ENCODE data around the gene SULT1A2.

The SULT1A2 gene

GRCh38 chr16:28572696-28573510 lies 23.9 kb downstream of the SULT1A2 start:
- no peak for TF ChIP-seq CTCF (IDR thresholded peaks at IDR 0.05; ENCODE audit: insufficient read depth, missing control alignments)
- FAIRE-seq (no peak), DNase-seq (ENCODE audit: insufficient read length, low spot score) (no peak)

GRCh38 chr16:28569968-28570752 lies 26.7 kb downstream of the SULT1A2 start:
- FAIRE-seq = no peak

GRCh38 chr16:28569021-28569420 lies 27.8 kb downstream of the SULT1A2 start:
- no peak for TF ChIP-seq CTCF (IDR thresholded peaks at IDR 0.05; ENCODE audit: insufficient read depth, missing control alignments)
- DNase-seq (ENCODE audit: insufficient read length, low spot score) (no peak), FAIRE-seq (no peak)

More at GRCh38 chr16:28569968-28570752, 26.7 kb downstream of the SULT1A2 start:
- no peak for TF ChIP-seq CTCF (IDR thresholded peaks at IDR 0.05; ENCODE audit: insufficient read depth, missing control alignments)
- no peak for DNase-seq (ENCODE audit: insufficient read length, low spot score)

- TF ChIP-seq CTCF (IDR thresholded peaks at IDR 0.05; ENCODE audit: insufficient read depth, missing control alignments) = no peak
- FAIRE-seq (no peak), DNase-seq (ENCODE audit: insufficient read length, low spot score) (no peak)
Observed at GRCh38 chr16:28567292-28567691, 29.6 kb downstream of the SULT1A2 start.

- peak; percentile 44 for FAIRE-seq
Observed at GRCh38 chr16:28566233-28566925, 30.5 kb downstream of the SULT1A2 start.

GRCh38 chr16:28563218-28563617 lies 33.6 kb downstream of the SULT1A2 start:
- FAIRE-seq (no peak), DNase-seq (ENCODE audit: insufficient read length, low spot score) (no peak)
- TF ChIP-seq CTCF (IDR thresholded peaks at IDR 0.05; ENCODE audit: insufficient read depth, missing control alignments) = no peak

More at GRCh38 chr16:28566233-28566925, 30.5 kb downstream of the SULT1A2 start:
- DNase-seq (ENCODE audit: insufficient read length, low spot score) = peak; percentile 78

- DNase-seq (ENCODE audit: insufficient read length, low spot score) = no peak
- TF ChIP-seq CTCF (IDR thresholded peaks at IDR 0.05; ENCODE audit: insufficient read depth, missing control alignments) = no peak
- no peak for FAIRE-seq
Observed at GRCh38 chr16:28562199-28562598, 34.7 kb downstream of the SULT1A2 start.
